ENCODE measurements around the gene SYNM. TPM values are rescaled to one million over a fixed set of nuclear protein-coding genes. Genes with fewer than 3 reads are reported as not detected.
A peak's percentile ranks its signal among the peaks of the same experiment; 100 is the strongest.

The SYNM gene
- total and polyA plus RNA-seq, 2 experiments from 2014 or later = 0.74 to 3.5 TPM

DNA sequence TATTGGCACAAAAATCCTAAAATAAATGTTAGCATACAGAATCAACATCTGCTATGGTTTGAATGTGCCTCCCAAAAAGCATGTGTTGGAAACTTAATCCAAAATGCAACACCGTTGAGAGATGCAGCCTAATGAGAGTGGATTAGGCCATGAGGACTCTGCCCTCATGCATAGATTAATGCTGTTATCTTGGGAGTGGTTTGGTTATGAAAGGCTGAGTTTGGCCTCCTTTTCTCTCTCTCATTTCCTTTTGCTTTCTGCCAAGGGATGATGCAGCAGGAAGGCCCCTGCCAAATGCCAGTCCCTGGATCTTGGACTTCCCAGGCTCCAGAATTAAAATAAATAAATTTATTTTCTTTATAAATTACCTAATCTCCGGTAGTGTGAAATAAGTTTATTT is 49.4 kb downstream of the SYNM start:
- H3K27ac Mint-ChIP-seq = no peak overlapping the region
- H3K4me3 Mint-ChIP-seq = no peak overlapping the region
- no peak for ATAC-seq

More for the DNA sequence above, 49.4 kb downstream of the SYNM start:
- Histone ChIP-seq H3K4me2 (peak overlapping the region; percentile 11; the same call in 1 of the 2 replicates), H2AFZ (no peak overlapping the region), H3K36me3 (ENCODE audit: insufficient read depth) (no peaks in the 10 kb centered on the region), H3F3A (replicated peaks; ENCODE audit: low read depth) (no peaks in the 10 kb centered on the region), H3K9me2 (ENCODE audit: insufficient read depth) (no peaks in the 10 kb centered on the region), H3K4me1 (ENCODE audit: insufficient read depth) (peaks cover 9% of the 10 kb centered on the region; the same call in 1 of the 2 replicates), H3K4me3 (no peak overlapping the region), H3K27me3 (ENCODE audit: insufficient read depth) (no peaks in the 10 kb centered on the region), H3K79me2 (replicated peaks; ENCODE audit: insufficient read depth) (no peaks in the 10 kb centered on the region), H4K20me1 (replicated peaks; ENCODE audit: insufficient read depth) (no peaks in the 10 kb centered on the region), H3K27ac (ENCODE audit: low read depth) (0 out of 2 replicates have a peak overlapping the region, but pooled peaks have one; percentile 8)
- TF ChIP-seq, protein P1, sequence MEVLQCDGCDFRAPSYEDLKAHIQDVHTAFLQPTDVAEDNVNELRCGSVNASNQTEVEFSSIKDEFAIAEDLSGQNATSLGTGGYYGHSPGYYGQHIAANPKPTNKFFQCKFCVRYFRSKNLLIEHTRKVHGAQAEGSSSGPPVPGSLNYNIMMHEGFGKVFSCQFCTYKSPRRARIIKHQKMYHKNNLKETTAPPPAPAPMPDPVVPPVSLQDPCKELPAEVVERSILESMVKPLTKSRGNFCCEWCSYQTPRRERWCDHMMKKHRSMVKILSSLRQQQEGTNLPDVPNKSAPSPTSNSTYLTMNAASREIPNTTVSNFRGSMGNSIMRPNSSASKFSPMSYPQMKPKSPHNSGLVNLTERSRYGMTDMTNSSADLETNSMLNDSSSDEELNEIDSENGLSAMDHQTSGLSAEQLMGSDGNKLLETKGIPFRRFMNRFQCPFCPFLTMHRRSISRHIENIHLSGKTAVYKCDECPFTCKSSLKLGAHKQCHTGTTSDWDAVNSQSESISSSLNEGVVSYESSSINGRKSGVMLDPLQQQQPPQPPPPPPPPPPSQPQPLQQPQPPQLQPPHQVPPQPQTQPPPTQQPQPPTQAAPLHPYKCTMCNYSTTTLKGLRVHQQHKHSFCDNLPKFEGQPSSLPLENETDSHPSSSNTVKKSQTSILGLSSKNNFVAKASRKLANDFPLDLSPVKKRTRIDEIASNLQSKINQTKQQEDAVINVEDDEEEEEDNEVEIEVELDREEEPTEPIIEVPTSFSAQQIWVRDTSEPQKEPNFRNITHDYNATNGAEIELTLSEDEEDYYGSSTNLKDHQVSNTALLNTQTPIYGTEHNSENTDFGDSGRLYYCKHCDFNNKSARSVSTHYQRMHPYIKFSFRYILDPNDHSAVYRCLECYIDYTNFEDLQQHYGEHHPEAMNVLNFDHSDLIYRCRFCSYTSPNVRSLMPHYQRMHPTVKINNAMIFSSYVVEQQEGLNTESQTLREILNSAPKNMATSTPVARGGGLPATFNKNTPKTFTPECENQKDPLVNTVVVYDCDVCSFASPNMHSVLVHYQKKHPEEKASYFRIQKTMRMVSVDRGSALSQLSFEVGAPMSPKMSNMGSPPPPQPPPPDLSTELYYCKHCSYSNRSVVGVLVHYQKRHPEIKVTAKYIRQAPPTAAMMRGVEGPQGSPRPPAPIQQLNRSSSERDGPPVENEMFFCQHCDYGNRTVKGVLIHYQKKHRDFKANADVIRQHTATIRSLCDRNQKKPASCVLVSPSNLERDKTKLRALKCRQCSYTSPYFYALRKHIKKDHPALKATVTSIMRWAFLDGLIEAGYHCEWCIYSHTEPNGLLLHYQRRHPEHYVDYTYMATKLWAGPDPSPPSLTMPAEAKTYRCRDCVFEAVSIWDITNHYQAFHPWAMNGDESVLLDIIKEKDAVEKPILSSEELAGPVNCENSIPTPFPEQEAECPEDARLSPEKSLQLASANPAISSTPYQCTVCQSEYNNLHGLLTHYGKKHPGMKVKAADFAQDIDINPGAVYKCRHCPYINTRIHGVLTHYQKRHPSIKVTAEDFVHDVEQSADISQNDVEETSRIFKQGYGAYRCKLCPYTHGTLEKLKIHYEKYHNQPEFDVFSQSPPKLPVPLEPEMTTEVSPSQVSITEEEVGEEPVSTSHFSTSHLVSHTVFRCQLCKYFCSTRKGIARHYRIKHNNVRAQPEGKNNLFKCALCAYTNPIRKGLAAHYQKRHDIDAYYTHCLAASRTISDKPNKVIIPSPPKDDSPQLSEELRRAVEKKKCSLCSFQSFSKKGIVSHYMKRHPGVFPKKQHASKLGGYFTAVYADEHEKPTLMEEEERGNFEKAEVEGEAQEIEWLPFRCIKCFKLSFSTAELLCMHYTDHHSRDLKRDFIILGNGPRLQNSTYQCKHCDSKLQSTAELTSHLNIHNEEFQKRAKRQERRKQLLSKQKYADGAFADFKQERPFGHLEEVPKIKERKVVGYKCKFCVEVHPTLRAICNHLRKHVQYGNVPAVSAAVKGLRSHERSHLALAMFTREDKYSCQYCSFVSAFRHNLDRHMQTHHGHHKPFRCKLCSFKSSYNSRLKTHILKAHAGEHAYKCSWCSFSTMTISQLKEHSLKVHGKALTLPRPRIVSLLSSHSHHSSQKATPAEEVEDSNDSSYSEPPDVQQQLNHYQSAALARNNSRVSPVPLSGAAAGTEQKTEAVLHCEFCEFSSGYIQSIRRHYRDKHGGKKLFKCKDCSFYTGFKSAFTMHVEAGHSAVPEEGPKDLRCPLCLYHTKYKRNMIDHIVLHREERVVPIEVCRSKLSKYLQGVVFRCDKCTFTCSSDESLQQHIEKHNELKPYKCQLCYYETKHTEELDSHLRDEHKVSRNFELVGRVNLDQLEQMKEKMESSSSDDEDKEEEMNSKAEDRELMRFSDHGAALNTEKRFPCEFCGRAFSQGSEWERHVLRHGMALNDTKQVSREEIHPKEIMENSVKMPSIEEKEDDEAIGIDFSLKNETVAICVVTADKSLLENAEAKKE (CRISPR knock-in tag; IDR thresholded peaks at IDR 0.05) = no peak
- TF ChIP-seq STAT1 (IDR thresholded peaks at IDR 0.05; ENCODE audit: unreplicated experiment) (no peak), CREB1 (CRISPR knock-in tag; IDR thresholded peaks at IDR 0.05; ENCODE audit: low read depth) (no peak), ZNF331 (CRISPR knock-in tag; IDR thresholded peaks at IDR 0.05; ENCODE audit: low read depth) (no peak), ZNF114 (CRISPR knock-in tag; IDR thresholded peaks at IDR 0.05) (no peak), NANOG (IDR thresholded peaks at IDR 0.05; ENCODE audit: borderline replicate concordance) (no peak), JUNB (IDR thresholded peaks at IDR 0.05; ENCODE audit: unreplicated experiment) (no peak), EZH2 (IDR thresholded peaks at IDR 0.05; ENCODE audit: low read depth, unreplicated experiment) (no peak), EZH2phosphoT487 (IDR thresholded peaks at IDR 0.05; ENCODE audit: unreplicated experiment) (no peak), POLR2AphosphoS5 (IDR thresholded peaks at IDR 0.05; ENCODE audit: low read depth) (no peak)
- TF ChIP-seq, protein P2, sequence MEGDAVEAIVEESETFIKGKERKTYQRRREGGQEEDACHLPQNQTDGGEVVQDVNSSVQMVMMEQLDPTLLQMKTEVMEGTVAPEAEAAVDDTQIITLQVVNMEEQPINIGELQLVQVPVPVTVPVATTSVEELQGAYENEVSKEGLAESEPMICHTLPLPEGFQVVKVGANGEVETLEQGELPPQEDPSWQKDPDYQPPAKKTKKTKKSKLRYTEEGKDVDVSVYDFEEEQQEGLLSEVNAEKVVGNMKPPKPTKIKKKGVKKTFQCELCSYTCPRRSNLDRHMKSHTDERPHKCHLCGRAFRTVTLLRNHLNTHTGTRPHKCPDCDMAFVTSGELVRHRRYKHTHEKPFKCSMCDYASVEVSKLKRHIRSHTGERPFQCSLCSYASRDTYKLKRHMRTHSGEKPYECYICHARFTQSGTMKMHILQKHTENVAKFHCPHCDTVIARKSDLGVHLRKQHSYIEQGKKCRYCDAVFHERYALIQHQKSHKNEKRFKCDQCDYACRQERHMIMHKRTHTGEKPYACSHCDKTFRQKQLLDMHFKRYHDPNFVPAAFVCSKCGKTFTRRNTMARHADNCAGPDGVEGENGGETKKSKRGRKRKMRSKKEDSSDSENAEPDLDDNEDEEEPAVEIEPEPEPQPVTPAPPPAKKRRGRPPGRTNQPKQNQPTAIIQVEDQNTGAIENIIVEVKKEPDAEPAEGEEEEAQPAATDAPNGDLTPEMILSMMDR (conservative IDR thresholded peaks at IDR 0.05; ENCODE audit: low read depth in 2 of 2) = no peak
- TF ChIP-seq, protein P3, sequence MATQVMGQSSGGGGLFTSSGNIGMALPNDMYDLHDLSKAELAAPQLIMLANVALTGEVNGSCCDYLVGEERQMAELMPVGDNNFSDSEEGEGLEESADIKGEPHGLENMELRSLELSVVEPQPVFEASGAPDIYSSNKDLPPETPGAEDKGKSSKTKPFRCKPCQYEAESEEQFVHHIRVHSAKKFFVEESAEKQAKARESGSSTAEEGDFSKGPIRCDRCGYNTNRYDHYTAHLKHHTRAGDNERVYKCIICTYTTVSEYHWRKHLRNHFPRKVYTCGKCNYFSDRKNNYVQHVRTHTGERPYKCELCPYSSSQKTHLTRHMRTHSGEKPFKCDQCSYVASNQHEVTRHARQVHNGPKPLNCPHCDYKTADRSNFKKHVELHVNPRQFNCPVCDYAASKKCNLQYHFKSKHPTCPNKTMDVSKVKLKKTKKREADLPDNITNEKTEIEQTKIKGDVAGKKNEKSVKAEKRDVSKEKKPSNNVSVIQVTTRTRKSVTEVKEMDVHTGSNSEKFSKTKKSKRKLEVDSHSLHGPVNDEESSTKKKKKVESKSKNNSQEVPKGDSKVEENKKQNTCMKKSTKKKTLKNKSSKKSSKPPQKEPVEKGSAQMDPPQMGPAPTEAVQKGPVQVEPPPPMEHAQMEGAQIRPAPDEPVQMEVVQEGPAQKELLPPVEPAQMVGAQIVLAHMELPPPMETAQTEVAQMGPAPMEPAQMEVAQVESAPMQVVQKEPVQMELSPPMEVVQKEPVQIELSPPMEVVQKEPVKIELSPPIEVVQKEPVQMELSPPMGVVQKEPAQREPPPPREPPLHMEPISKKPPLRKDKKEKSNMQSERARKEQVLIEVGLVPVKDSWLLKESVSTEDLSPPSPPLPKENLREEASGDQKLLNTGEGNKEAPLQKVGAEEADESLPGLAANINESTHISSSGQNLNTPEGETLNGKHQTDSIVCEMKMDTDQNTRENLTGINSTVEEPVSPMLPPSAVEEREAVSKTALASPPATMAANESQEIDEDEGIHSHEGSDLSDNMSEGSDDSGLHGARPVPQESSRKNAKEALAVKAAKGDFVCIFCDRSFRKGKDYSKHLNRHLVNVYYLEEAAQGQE (IDR thresholded peaks at IDR 0.05; ENCODE audit: unreplicated experiment) = no peak
- TF ChIP-seq, protein P4, sequence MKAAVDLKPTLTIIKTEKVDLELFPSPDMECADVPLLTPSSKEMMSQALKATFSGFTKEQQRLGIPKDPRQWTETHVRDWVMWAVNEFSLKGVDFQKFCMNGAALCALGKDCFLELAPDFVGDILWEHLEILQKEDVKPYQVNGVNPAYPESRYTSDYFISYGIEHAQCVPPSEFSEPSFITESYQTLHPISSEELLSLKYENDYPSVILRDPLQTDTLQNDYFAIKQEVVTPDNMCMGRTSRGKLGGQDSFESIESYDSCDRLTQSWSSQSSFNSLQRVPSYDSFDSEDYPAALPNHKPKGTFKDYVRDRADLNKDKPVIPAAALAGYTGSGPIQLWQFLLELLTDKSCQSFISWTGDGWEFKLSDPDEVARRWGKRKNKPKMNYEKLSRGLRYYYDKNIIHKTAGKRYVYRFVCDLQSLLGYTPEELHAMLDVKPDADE (IDR thresholded peaks at IDR 0.05) = no peak
- Mint-ChIP-seq H3K9me3 (no peaks in the 10 kb centered on the region), H3K36me3 (ENCODE audit: low read depth) (peaks cover 3% of the 10 kb centered on the region; the same call in 1 of the 3 replicates), H3K4me1 (peaks cover 9% of the 10 kb centered on the region), H3K27me3 (ENCODE audit: insufficient read depth, low read depth, poor library complexity) (peaks cover 7% of the 10 kb centered on the region)
- no peak for DNase-seq (ENCODE audit: low spot score)
